Mesothelial cell of epicardium (in vitro differentiated cells): ENCODE data around the gene LPAR1. TPM values are rescaled to one million over a fixed set of nuclear protein-coding genes. Genes with fewer than 3 reads are reported as not detected.
"Not testable (repeated sequence)": the region's sequence is repeated elsewhere in the genome, so short reads cannot be mapped to it uniquely, and the experiment has no call there.

ENCODE experiments used
- DNase-seq, 2 experiments: peaks; one replicate each; pipeline ENCODE4 v3.0.0; 2021; ENCODE audit warnings: low spot score in 2 of 2; ENCODE audit not compliant: unreplicated experiment in 2 of 2
- H3K27ac Mint-ChIP-seq: 2 replicates; pipeline ENCODE4 v1.8.0; 2021; ENCODE audit warnings: mixed read lengths
- H3K27me3 Mint-ChIP-seq: 2 replicates; pipeline ENCODE4 v1.8.0; 2021; ENCODE audit warnings: low read depth, mixed read lengths
- H3K36me3 Mint-ChIP-seq: 2 replicates; pipeline ENCODE4 v1.8.0; 2021; ENCODE audit warnings: mixed read lengths
- H3K4me1 Mint-ChIP-seq: 2 replicates; pipeline ENCODE4 v1.8.0; 2021; ENCODE audit warnings: mixed read lengths
- H3K4me3 Mint-ChIP-seq: 2 replicates; pipeline ENCODE4 v1.8.0; 2021; ENCODE audit warnings: mild to moderate bottlenecking, moderate library complexity, mixed read lengths
- H3K9me3 Mint-ChIP-seq: 2 replicates; pipeline ENCODE4 v1.8.0; 2021; ENCODE audit warnings: mixed read lengths
- total RNA-seq: library from RNA; stranded (reverse); gene quantifications from 3 replicates; pipeline ENCODE4 v1.2.1, GENCODE V29; 2021
- TF ChIP-seq, protein P1 (sequence below): fragments of 200-600 bp; sonication (generic); IDR thresholded peaks from one replicate; pipeline ENCODE4 v1.5.0; 2021; ENCODE audit warnings: antibody characterized with exemption; ENCODE audit not compliant: unreplicated experiment

Gene LPAR1
- total RNA-seq, 1 donor from 2014 or later, result 40.3 TPM

DNA sequence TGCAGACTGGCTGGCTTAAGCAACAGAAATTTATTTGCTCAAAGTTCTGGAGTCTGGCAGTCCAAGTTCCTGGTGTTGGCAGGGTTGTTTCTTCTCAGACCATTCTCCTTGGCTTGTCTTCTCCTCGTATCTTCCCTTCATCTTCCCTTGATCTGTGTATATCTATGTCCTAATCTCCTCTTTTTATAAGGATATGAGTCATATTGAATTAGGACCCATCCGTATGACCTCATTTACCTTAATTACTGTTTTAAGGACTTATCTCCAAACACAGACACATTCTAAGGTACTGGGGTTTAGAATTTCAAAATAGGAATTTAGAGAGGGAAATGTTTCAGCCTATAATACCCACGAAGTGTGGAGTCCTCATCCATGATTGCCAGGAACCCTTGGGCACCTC lies 13.1 kb upstream of the LPAR1 start:
- Mint-ChIP-seq H3K4me3 (no peak overlapping the region), H3K4me1 (peaks cover 2% of the 10 kb centered on the region), H3K27ac (no peak overlapping the region), H3K36me3 (no peaks in the 10 kb centered on the region), H3K9me3 (peaks cover 10% of the 10 kb centered on the region), H3K27me3 (no peaks in the 10 kb centered on the region)
- TF ChIP-seq, protein P1, sequence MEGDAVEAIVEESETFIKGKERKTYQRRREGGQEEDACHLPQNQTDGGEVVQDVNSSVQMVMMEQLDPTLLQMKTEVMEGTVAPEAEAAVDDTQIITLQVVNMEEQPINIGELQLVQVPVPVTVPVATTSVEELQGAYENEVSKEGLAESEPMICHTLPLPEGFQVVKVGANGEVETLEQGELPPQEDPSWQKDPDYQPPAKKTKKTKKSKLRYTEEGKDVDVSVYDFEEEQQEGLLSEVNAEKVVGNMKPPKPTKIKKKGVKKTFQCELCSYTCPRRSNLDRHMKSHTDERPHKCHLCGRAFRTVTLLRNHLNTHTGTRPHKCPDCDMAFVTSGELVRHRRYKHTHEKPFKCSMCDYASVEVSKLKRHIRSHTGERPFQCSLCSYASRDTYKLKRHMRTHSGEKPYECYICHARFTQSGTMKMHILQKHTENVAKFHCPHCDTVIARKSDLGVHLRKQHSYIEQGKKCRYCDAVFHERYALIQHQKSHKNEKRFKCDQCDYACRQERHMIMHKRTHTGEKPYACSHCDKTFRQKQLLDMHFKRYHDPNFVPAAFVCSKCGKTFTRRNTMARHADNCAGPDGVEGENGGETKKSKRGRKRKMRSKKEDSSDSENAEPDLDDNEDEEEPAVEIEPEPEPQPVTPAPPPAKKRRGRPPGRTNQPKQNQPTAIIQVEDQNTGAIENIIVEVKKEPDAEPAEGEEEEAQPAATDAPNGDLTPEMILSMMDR, result no peak
- DNase-seq, result no peak

DNA sequence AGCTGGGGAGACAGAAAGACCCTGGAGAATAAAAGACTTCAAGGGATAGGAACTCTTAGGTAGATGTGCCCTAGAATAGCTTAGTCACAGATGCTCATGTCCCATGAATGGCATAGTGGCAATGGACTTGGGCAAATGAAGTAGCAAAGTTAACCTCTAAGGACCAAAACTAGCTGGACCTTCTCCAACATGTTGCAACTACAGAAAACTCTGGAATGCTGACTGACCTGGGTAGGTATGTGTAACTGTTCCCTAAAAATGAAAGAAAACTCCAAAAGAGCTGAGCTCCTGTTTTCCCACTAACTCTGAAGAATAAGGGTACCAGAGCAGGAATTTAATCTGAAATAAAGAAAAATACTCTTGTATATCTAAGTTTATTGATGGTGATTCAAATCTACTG lies 12.5 kb upstream of the LPAR1 start:
- H3K4me3 Mint-ChIP-seq, result no peak overlapping the region
- H3K36me3 Mint-ChIP-seq, result no peaks in the 10 kb centered on the region
- H3K27me3 Mint-ChIP-seq, result no peaks in the 10 kb centered on the region
- no peak overlapping the region for H3K27ac Mint-ChIP-seq
- H3K4me1 Mint-ChIP-seq, result no peaks in the 10 kb centered on the region
- TF ChIP-seq, protein P1, result no peak
- H3K9me3 Mint-ChIP-seq, result peaks cover 13% of the 10 kb centered on the region
- DNase-seq, result no peak

DNA sequence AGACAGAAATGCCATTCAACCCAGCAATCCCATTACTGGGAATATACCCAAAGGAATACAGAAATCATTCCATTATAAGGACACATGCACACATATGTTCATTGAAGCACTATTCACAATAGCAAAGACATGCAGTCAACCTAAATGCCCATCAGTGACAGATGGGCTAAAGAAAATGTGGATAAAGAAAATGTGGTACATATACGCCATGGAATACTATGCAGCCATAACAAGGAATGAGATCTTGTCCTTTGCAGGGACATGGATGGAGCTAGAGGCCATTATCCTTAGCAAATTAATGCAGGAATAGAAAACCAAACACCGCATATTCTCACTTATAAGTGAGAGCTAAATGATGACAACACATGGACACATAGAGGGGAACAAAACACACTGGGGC lies 9.0 kb upstream of the LPAR1 start:
- peaks cover 13% of the 10 kb centered on the region for H3K9me3 Mint-ChIP-seq
- not testable (repeated sequence) for H3K4me1 Mint-ChIP-seq, DNase-seq, H3K4me3 Mint-ChIP-seq, H3K36me3 Mint-ChIP-seq, H3K27me3 Mint-ChIP-seq, H3K27ac Mint-ChIP-seq

DNA sequence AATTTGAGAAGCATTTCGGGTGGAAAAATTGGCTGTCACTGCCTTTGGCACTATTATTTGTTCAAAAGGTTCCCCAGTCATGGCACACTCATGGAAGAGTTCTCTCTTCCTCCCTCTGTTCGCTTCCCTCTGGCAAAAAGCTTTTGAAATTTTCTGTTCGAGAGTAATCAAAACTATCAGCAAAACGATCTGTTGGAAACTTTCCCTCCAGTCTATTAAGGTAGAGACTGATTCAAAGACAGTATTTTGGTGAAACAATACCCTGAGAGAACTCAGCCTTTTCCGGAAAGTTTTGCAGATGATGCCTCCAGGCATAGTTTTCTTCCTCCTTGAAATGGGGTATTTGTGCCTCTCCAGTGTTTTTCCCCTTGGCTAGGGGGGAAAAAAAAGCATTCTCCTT lies 3.6 kb upstream of the LPAR1 start:
- H3K4me3 Mint-ChIP-seq, result no peak overlapping the region
- no peaks in the 10 kb centered on the region for H3K36me3 Mint-ChIP-seq
- TF ChIP-seq, protein P1, result no peak
- peak overlapping the region; percentile 86 for H3K27ac Mint-ChIP-seq
- no peak for DNase-seq
- H3K9me3 Mint-ChIP-seq, result peaks cover 8% of the 10 kb centered on the region
- H3K27me3 Mint-ChIP-seq, result no peaks in the 10 kb centered on the region
- peaks cover 24% of the 10 kb centered on the region for H3K4me1 Mint-ChIP-seq

DNA sequence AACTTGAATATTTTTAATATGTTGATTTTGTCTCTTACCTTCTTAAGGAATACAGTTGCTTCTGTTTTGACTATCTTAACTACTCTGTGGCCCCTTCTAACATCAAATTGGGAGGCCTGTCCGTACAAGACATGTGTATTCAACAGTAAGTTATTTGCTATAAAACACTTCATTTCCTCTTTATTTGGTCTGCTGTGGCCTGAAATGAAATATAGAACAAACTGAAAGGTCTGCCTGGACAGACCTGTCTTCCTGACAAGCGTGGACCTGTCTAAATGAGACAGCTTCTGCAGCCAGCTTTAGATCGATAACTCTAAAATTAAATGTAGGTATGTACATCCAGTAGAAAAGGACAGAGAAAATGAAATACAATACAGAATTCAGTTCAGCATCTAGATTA lies 2.2 kb upstream of the LPAR1 start:
- Mint-ChIP-seq H3K4me3 (no peak overlapping the region), H3K27ac (no peak overlapping the region), H3K36me3 (no peaks in the 10 kb centered on the region), H3K9me3 (no peaks in the 10 kb centered on the region), H3K4me1 (peaks cover 38% of the 10 kb centered on the region), H3K27me3 (peaks cover 1% of the 10 kb centered on the region)
- TF ChIP-seq, protein P1, result no peak
- DNase-seq, result no peak

DNA sequence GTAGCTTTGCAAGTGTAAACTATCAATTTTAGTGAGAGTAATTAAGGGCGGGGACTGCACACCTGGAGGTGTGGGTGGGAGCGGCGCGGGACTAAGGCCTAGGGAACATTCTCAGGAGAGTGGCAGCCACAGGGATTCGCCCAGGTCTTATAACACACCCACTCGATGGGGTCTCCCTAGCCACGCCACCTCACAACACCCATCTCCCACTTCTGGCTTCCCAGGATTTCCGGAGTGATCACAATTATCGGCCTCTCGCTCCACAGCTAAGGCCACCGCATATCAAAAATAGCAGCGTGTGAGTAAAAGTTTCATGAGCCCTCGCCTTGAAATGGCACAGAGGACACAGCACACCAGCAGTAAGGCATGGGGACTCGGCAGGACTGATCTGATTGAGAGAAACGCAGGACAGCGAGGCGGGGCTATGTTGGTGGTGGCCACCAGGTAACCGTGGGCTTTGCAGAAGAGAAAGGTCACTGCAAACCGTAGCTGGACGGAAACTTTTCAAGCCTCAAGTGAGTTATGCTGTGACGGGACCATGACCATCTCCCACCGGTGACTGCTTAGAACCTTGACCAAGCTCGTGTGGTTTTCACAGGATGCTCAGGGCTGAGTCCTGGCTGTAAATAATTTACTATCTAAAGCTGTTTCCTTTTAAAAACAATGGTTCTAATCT lies 1.1 kb upstream of the LPAR1 start:
- Mint-ChIP-seq H3K27me3 (peaks cover 1% of the 10 kb centered on the region), H3K36me3 (no peaks in the 10 kb centered on the region), H3K4me3 (peak overlapping the region; percentile 90), H3K27ac (peak overlapping the region; percentile 95), H3K4me1 (peaks cover 49% of the 10 kb centered on the region), H3K9me3 (no peaks in the 10 kb centered on the region)
- DNase-seq, result no peak
- TF ChIP-seq, protein P1, result no peak
